Measurements from ENCODE around the gene TMSB10.
"Not testable (repeated sequence)": the region's sequence is repeated elsewhere in the genome, so short reads cannot be mapped to it uniquely, and the experiment has no call there.

TMSB10 gene

DNA sequence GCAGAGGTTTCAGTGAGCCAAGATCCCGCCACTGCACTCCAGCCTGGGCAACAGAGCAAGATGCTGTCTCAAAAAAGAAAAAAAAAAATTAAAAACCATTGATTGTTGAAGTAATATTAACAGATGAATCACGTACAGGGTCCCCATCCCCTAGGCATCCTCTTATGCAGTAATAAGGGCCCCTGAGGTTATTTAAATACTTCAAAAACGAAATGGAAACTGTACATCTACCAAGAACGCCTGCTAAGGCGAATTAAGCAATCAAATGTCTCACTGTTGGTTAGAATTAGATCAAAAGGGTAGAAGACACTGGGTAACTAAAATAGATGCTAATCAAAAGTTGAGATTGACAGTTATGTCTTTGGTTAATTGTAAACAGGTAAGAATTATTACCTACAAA, 32.1 kb upstream of the TMSB10 start:
- Histone ChIP-seq H3K4me3 (ENCODE audit: insufficient read depth, low read length, poor library complexity, severe bottlenecking) (no peak overlapping the region), H4K20me1 (ENCODE audit: low read depth, low read length) (no peaks in the 10 kb centered on the region), H3K27me3 (ENCODE audit: low read length) (no peaks in the 10 kb centered on the region), H3K9ac (ENCODE audit: low read length) (no peak overlapping the region), H3K79me2 (ENCODE audit: insufficient read depth, low read length) (no peaks in the 10 kb centered on the region), H3K9me2 (replicated peaks; ENCODE audit: insufficient read depth, low read length) (no peaks in the 10 kb centered on the region), H3K4me2 (ENCODE audit: low read depth, low read length, poor library complexity, severe bottlenecking) (no peak overlapping the region), H2AFZ (ENCODE audit: low read depth, low read length, severe bottlenecking) (no peak overlapping the region), H3F3A (ENCODE audit: insufficient read depth) (no peaks in the 10 kb centered on the region), H3K36me3 (ENCODE audit: low read length) (no peaks in the 10 kb centered on the region), H3K9me3 (ENCODE audit: insufficient read depth, low read length) (no peaks in the 10 kb centered on the region), H3K27ac (ENCODE audit: low read depth, low read length) (no peak overlapping the region)
- TF ChIP-seq CTCF (IDR thresholded peaks at IDR 0.05; ENCODE audit: insufficient read depth, low read length, poor library complexity, severe bottlenecking) (no peak), EZH2phosphoT487 (conservative IDR thresholded peaks at IDR 0.05; ENCODE audit: low read length) (no peak)

GRCh38 chr2:84874381-84875212, 30.9 kb upstream of the TMSB10 start:
- H3K9me3 ChIP-seq (ENCODE audit: insufficient read depth, low read length), result no peaks in the 10 kb centered on the region
- H4K20me1 ChIP-seq (ENCODE audit: low read depth, low read length), result no peaks in the 10 kb centered on the region
- no peaks in the 10 kb centered on the region for H3K27me3 ChIP-seq (ENCODE audit: low read length)
- no peaks in the 10 kb centered on the region for H3K79me2 ChIP-seq (ENCODE audit: insufficient read depth, low read length)
- no peaks in the 10 kb centered on the region for H3K9me2 ChIP-seq (replicated peaks; ENCODE audit: insufficient read depth, low read length)
- no peak overlapping the region for H3K4me2 ChIP-seq (ENCODE audit: low read depth, low read length, poor library complexity, severe bottlenecking)
- H3K27ac ChIP-seq (ENCODE audit: low read depth, low read length), result no peak overlapping the region
- H3K9ac ChIP-seq (ENCODE audit: low read length), result no peak overlapping the region
- H2AFZ ChIP-seq (ENCODE audit: low read depth, low read length, severe bottlenecking), result no peak overlapping the region
- no peak overlapping the region for H3K4me3 ChIP-seq (ENCODE audit: insufficient read depth, low read length, poor library complexity, severe bottlenecking)
- TF ChIP-seq CTCF (IDR thresholded peaks at IDR 0.05; ENCODE audit: insufficient read depth, low read length, poor library complexity, severe bottlenecking) (no peak), EZH2phosphoT487 (conservative IDR thresholded peaks at IDR 0.05; ENCODE audit: low read length) (no peak)
- H3K36me3 ChIP-seq (ENCODE audit: low read length), result no peaks in the 10 kb centered on the region
- H3F3A ChIP-seq (ENCODE audit: insufficient read depth), result no peaks in the 10 kb centered on the region

- no peak overlapping the region for H3K4me3 ChIP-seq (ENCODE audit: insufficient read depth, low read length, poor library complexity, severe bottlenecking)
- TF ChIP-seq EZH2phosphoT487 (conservative IDR thresholded peaks at IDR 0.05; ENCODE audit: low read length) (no peak), CTCF (IDR thresholded peaks at IDR 0.05; ENCODE audit: insufficient read depth, low read length, poor library complexity, severe bottlenecking) (no peak)
- H3K4me2 ChIP-seq (ENCODE audit: low read depth, low read length, poor library complexity, severe bottlenecking), result no peak overlapping the region
- no peaks in the 10 kb centered on the region for H3K9me3 ChIP-seq (ENCODE audit: insufficient read depth, low read length)
- H3K79me2 ChIP-seq (ENCODE audit: insufficient read depth, low read length), result no peaks in the 10 kb centered on the region
- no peak overlapping the region for H3K27ac ChIP-seq (ENCODE audit: low read depth, low read length)
- H3F3A ChIP-seq (ENCODE audit: insufficient read depth), result no peaks in the 10 kb centered on the region
- no peaks in the 10 kb centered on the region for H4K20me1 ChIP-seq (ENCODE audit: low read depth, low read length)
- H3K36me3 ChIP-seq (ENCODE audit: low read length), result no peaks in the 10 kb centered on the region
- no peak overlapping the region for H2AFZ ChIP-seq (ENCODE audit: low read depth, low read length, severe bottlenecking)
- H3K9me2 ChIP-seq (replicated peaks; ENCODE audit: insufficient read depth, low read length), result no peaks in the 10 kb centered on the region
- H3K9ac ChIP-seq (ENCODE audit: low read length), result no peak overlapping the region
- H3K27me3 ChIP-seq (ENCODE audit: low read length), result no peaks in the 10 kb centered on the region
Observed at GRCh38 chr2:84875213-84875560, 30.3 kb upstream of the TMSB10 start.

- not testable (repeated sequence) for H3K27ac ChIP-seq (ENCODE audit: low read depth, low read length); H3K4me3 ChIP-seq (ENCODE audit: insufficient read depth, low read length, poor library complexity, severe bottlenecking); H3K36me3 ChIP-seq (ENCODE audit: low read length); H3K9ac ChIP-seq (ENCODE audit: low read length); H3K79me2 ChIP-seq (ENCODE audit: insufficient read depth, low read length); H3K4me2 ChIP-seq (ENCODE audit: low read depth, low read length, poor library complexity, severe bottlenecking); H3K9me3 ChIP-seq (ENCODE audit: insufficient read depth, low read length); H4K20me1 ChIP-seq (ENCODE audit: low read depth, low read length); H2AFZ ChIP-seq (ENCODE audit: low read depth, low read length, severe bottlenecking); H3K9me2 ChIP-seq (replicated peaks; ENCODE audit: insufficient read depth, low read length); H3K27me3 ChIP-seq (ENCODE audit: low read length); H3F3A ChIP-seq (ENCODE audit: insufficient read depth)
Observed at GRCh38 chr2:84875619-84876018, 29.8 kb upstream of the TMSB10 start.
